Measurements from ENCODE around the gene SERINC5.

DNA sequence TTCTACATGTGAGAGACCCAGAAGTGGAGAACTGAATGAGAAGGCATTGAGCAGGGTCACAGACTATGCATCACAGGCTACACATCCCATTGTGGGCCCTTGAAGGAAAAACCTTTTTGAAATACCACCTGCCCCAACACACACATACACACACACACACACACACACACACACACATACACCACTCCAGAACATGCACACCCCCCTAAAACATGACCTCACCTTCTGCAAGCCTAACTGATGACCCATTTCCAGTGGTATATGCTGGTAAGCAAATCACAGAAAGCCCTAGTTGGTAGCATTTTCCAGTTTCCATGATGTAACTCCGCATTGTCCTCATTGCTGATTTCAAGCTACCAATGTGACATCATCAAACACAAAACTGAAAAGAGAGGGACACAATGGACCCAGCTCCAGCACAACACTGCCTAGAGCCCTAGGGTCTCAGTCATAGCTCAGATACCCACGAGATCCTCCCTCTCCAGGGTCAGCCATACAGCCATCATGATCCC is 184.3 kb downstream of the SERINC5 start:
- TF ChIP-seq, protein P1, sequence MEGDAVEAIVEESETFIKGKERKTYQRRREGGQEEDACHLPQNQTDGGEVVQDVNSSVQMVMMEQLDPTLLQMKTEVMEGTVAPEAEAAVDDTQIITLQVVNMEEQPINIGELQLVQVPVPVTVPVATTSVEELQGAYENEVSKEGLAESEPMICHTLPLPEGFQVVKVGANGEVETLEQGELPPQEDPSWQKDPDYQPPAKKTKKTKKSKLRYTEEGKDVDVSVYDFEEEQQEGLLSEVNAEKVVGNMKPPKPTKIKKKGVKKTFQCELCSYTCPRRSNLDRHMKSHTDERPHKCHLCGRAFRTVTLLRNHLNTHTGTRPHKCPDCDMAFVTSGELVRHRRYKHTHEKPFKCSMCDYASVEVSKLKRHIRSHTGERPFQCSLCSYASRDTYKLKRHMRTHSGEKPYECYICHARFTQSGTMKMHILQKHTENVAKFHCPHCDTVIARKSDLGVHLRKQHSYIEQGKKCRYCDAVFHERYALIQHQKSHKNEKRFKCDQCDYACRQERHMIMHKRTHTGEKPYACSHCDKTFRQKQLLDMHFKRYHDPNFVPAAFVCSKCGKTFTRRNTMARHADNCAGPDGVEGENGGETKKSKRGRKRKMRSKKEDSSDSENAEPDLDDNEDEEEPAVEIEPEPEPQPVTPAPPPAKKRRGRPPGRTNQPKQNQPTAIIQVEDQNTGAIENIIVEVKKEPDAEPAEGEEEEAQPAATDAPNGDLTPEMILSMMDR (conservative IDR thresholded peaks at IDR 0.05 in 1 of 2, IDR thresholded peaks at IDR 0.05 in 1 of 2; ENCODE audit: extremely low read depth in 1 of 2, insufficient read depth in 1 of 2, low read depth in 1 of 2, low read length in 2 of 2), result no peak
- TF ChIP-seq EZH2 (IDR thresholded peaks at IDR 0.05; ENCODE audit: borderline replicate concordance, low read length), result no peak
